Spleen (tissue), 11 donors: Measurements from ENCODE around the gene NKD1. TPM values are rescaled to one million over a fixed set of nuclear protein-coding genes. Genes with fewer than 3 reads are reported as not detected.

Experiments used
- DNase-seq: peaks from one replicate; pipeline ENCODE4 v3.0.0-alpha.2; 2020
- H3K27ac ChIP-seq, 8 donors: fragments of 200-600 bp; sonication (generic) in 7 of 8; 1 replicate in 4 of 8; 2 replicates in 4 of 8; pipeline versions ENCODE4 v1.5.0 to v1.8.0; 2016 to 2021; ENCODE audit warnings: inconsistent platforms in 4 of 8, mild to moderate bottlenecking in 4 of 8, moderate library complexity in 1 of 8
- H3K27me3 ChIP-seq, 7 donors: fragments of 200-600 bp; sonication (generic) in 6 of 7; replicated peaks in 1 of 7; 1 replicate in 4 of 7; 2 replicates in 3 of 7; pipeline versions ENCODE4 v1.5.0 to v1.8.0; 2016 to 2021; ENCODE audit warnings: inconsistent platforms in 3 of 7, mild to moderate bottlenecking in 1 of 7
- H3K36me3 ChIP-seq, 6 donors: fragments of 200-600 bp; sonication (generic) in 5 of 6; 1 replicate in 4 of 6; 2 replicates in 2 of 6; pipeline versions ENCODE4 v1.5.0 to v1.8.0; 2016 to 2021; ENCODE audit warnings: inconsistent platforms in 2 of 6
- H3K4me1 ChIP-seq, 6 donors: fragments of 200-600 bp; sonication (generic) in 5 of 6; 1 replicate in 3 of 6; 2 replicates in 3 of 6; pipeline versions ENCODE4 v1.5.0 to v1.8.0; 2016 to 2021; ENCODE audit warnings: inconsistent platforms in 3 of 6
- H3K4me3 ChIP-seq, 8 donors: fragments of 200-600 bp; sonication (generic) in 7 of 8; 1 replicate in 4 of 8; 2 replicates in 4 of 8; pipeline versions ENCODE4 v1.5.0 to v1.8.0; 2016 to 2021; ENCODE audit warnings: inconsistent platforms in 4 of 8, mild to moderate bottlenecking in 4 of 8, moderate library complexity in 2 of 8
- H3K9me3 ChIP-seq, 8 donors: fragments of 200-600 bp; sonication (generic) in 7 of 8; 1 replicate in 4 of 8; 2 replicates in 4 of 8; pipeline versions ENCODE4 v1.5.0 to v1.8.0; 2016 to 2021; ENCODE audit warnings: inconsistent platforms in 4 of 8
- POLR2A ChIP-seq, 3 donors: fragments of 450-650 bp; IDR thresholded peaks; one replicate each; pipeline ENCODE4 v1.5.1; 2017; ENCODE audit warnings: antibody characterized with exemption in 3 of 3, mild to moderate bottlenecking in 1 of 3
- POLR2AphosphoS5 ChIP-seq, 3 donors: sonication (generic); formaldehyde crosslinking; IDR thresholded peaks; one replicate each; pipeline ENCODE4 v1.5.1; 2017; ENCODE audit warnings: antibody characterized with exemption in 3 of 3
- WGBS, 5 donors: extraction: QIAGEN DNeasy Blood & Tissue Kit in 3 of 5; methylation state at CpG; one replicate each; pipeline versions ENCODE4 v1.1.5 to v1.1.7; 2013 to 2018; 5-methylcytosine and 5-hydroxymethylcytosine counted together
- intact Hi-C: fragments of 100-400 bp; cut with DNase I; formaldehyde crosslinking; loops from one replicate; pipeline ENCODE4 v1.15.0; 2023; ENCODE audit warnings: low total_unique reads
- polyA plus RNA-seq, 3 donors: library from polyadenylated mRNA; stranded (reverse); fragments of 200-250 nt; gene quantifications; one replicate each; pipeline ENCODE4 v1.2.1, GENCODE V29; 2013
- total RNA-seq, 7 donors: library from RNA; depleted of rRNA in 3 of 7; stranded (reverse); fragments of >200 nt in 3 of 7; fragmentation: NEBNext Ultra II Directional in 4 of 7; extraction: Animal tissue kit (Norgen Biotek cat#: 25700) in 4 of 7; gene quantifications; one replicate each; pipeline versions ENCODE4 v1.1.0 to v1.2.1, GENCODE V29; 2016 to 2021
- TF ChIP-seq, protein P1 (sequence below), 11 experiments: fragments of 200-600 bp in 7 of 11; fragments of 450-650 bp in 4 of 11; sonication (generic) in 4 of 11; IDR thresholded peaks in 8 of 11; conservative IDR thresholded peaks in 3 of 11; 1 replicate in 7 of 11; 2 replicates in 4 of 11; pipeline versions ENCODE4 v1.4.0 to v1.8.0; 2016 to 2021; ENCODE audit warnings: antibody characterized with exemption in 11 of 11, inconsistent platforms in 4 of 11, mild to moderate bottlenecking in 1 of 11
- donor health status: healthy with polysubstance abuse.
- donor health status: DM: no; HTN: no; CAD: no; lungs with moderate emphysema.
- donor health status: DM: no; HTN: no; CAD: no.
- donor health status: Bipolar disorder and iron deficiency.
- donor health status: healthy.
- donor health status: DM: no; HTN: no; CAD: no.
- donor health status: DM: yes; HTN: yes; CAD: no.

NKD1 gene
- total and polyA plus RNA-seq, 10 donors = 0.11 to 15.2 (median 3.6) TPM

DNA sequence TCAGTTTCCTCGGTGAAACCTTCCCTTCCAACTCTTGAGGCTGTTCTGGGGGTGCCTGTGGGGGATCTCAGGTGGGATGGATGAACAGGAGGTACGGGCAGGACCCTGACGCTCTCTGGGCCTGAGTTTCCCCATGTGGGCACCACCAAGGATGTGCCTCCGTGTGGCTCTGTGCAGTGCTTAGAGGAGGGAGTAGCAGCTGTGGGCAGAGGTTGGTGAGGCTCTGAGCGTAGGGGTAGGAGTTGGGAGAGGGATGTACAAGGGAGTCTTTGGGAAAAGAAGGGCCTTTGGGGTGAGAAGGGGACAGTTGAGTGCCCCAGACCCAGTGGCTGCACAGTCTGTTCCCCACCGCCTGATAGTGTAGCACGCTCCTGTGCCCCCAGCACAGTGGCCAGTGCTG is 73.8 kb downstream of the NKD1 start:
- peaks cover 1 to 15% (median 7%) of the 10 kb centered on the region in 6 donors for H3K4me1 ChIP-seq
- H3K9me3 ChIP-seq = no peaks in the 10 kb centered on the region
- H3K4me3 ChIP-seq = no peak overlapping the region
- no peak for TF ChIP-seq POLR2A (IDR thresholded peaks at IDR 0.05)
- TF ChIP-seq, protein P1, sequence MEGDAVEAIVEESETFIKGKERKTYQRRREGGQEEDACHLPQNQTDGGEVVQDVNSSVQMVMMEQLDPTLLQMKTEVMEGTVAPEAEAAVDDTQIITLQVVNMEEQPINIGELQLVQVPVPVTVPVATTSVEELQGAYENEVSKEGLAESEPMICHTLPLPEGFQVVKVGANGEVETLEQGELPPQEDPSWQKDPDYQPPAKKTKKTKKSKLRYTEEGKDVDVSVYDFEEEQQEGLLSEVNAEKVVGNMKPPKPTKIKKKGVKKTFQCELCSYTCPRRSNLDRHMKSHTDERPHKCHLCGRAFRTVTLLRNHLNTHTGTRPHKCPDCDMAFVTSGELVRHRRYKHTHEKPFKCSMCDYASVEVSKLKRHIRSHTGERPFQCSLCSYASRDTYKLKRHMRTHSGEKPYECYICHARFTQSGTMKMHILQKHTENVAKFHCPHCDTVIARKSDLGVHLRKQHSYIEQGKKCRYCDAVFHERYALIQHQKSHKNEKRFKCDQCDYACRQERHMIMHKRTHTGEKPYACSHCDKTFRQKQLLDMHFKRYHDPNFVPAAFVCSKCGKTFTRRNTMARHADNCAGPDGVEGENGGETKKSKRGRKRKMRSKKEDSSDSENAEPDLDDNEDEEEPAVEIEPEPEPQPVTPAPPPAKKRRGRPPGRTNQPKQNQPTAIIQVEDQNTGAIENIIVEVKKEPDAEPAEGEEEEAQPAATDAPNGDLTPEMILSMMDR (IDR thresholded peaks at IDR 0.05 in 8 of 11, conservative IDR thresholded peaks at IDR 0.05 in 3 of 11) = no peak
- no peak for TF ChIP-seq POLR2AphosphoS5 (IDR thresholded peaks at IDR 0.05)
- H3K27me3 ChIP-seq = no peaks in the 10 kb centered on the region
- DNase-seq = no peak
- intact Hi-C loops = no loop called here
- H3K36me3 ChIP-seq = no peaks in the 10 kb centered on the region
- no peak overlapping the region for H3K27ac ChIP-seq
- WGBS, 5 donors = 86 to 94% (median 92%) methylated on average over 7 of the region's 7 CpGs

GRCh38 chr16:50622643-50623369 is 74.6 kb downstream of the NKD1 start:
- intact Hi-C loops = no loop called here
- Histone ChIP-seq H3K4me1 (peaks cover 8 to 23% (median 12%) of the 10 kb centered on the region in 6 donors), H3K27me3 (no peaks in the 10 kb centered on the region), H3K9me3 (no peaks in the 10 kb centered on the region), H3K36me3 (no peaks in the 10 kb centered on the region), H3K4me3 (no peak overlapping the region), H3K27ac (no peak overlapping the region)
- WGBS, 5 donors = 91 to 95% (median 94%) methylated on average over 15 to 16 of the region's 16 CpGs
- no peak for DNase-seq
- TF ChIP-seq, protein P1 (IDR thresholded peaks at IDR 0.05 in 8 of 11, conservative IDR thresholded peaks at IDR 0.05 in 3 of 11) = no peak
- no peak for TF ChIP-seq POLR2AphosphoS5 (IDR thresholded peaks at IDR 0.05)
- no peak for TF ChIP-seq POLR2A (IDR thresholded peaks at IDR 0.05)

DNA sequence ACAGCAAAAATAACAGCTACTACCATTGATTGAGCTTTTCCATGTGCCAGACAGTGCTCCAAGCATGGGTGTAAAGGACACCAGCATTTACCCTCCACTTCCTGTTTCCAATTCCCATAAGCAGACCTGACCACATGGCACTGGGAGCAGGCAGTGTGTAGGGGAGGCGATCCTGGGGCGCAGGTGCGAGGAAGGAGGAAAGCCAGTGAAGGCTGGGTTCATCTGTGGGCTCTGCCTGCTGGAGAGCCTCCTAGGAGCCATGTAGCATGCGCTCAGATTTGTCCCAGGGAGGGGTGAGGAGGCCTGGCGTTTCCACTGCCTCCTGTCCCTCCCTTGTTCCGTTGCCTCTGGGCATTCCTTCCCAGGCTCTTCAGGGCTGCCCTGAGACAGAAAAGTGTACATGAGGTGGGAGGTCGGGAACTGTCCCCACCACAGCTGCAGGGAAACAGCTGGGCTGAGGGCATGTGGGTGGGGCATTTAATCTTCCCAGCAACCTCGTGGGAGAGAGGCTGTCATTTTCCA is 76.3 kb downstream of the NKD1 start:
- intact Hi-C loops = no loop called here
- H3K27me3 ChIP-seq = no peaks in the 10 kb centered on the region
- WGBS, 5 donors = 66 to 80% (median 70%) methylated on average over 6 to 8 of the region's 8 CpGs
- no peaks in the 10 kb centered on the region for H3K36me3 ChIP-seq
- no peak overlapping the region for H3K4me3 ChIP-seq
- no peak overlapping the region for H3K27ac ChIP-seq
- no peaks in the 10 kb centered on the region for H3K9me3 ChIP-seq
- no peak for DNase-seq
- TF ChIP-seq POLR2A (IDR thresholded peaks at IDR 0.05) (no peak), POLR2AphosphoS5 (IDR thresholded peaks at IDR 0.05) (no peak)
- TF ChIP-seq, protein P1 (IDR thresholded peaks at IDR 0.05 in 8 of 11, conservative IDR thresholded peaks at IDR 0.05 in 3 of 11) = no peak
- H3K4me1 ChIP-seq = peaks cover 8 to 24% (median 13%) of the 10 kb centered on the region in 6 donors

DNA sequence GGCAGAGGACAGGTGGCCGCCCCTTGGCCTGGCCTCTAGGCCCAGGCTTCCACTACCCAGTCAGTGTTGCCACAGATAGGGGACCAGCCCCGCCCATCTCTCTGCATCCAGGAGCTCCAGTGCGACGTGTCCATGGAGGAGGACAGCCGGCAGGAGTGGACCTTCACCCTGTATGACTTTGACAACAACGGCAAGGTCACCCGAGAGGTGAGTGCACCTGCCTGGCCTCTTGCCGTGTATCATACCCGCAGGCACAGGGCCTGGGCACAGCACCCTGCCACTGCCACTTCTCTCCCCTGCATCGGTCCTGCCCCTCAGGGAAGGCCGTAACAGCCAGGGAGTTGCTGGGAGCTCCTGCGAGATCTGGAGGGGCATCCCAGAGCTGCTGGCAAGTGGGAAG is 77.2 kb downstream of the NKD1 start:
- DNase-seq = no peak
- WGBS, 5 donors = 88 to 97% (median 93%) methylated on average over 5 to 12 of the region's 12 CpGs
- H3K9me3 ChIP-seq = no peaks in the 10 kb centered on the region
- H3K4me3 ChIP-seq = no peak overlapping the region
- H3K36me3 ChIP-seq = no peaks in the 10 kb centered on the region
- intact Hi-C loops = no loop called here
- H3K27me3 ChIP-seq = no peaks in the 10 kb centered on the region
- TF ChIP-seq POLR2A (IDR thresholded peaks at IDR 0.05) = no peak
- TF ChIP-seq, protein P1 (IDR thresholded peaks at IDR 0.05 in 8 of 11, conservative IDR thresholded peaks at IDR 0.05 in 3 of 11) = no peak
- TF ChIP-seq POLR2AphosphoS5 (IDR thresholded peaks at IDR 0.05) = no peak
- H3K4me1 ChIP-seq = peaks cover 8 to 24% (median 13%) of the 10 kb centered on the region in 6 donors
- no peak overlapping the region for H3K27ac ChIP-seq
